Osteoblast (primary cell): ENCODE data around the gene LUZP2. TPM values are rescaled to one million over a fixed set of nuclear protein-coding genes. Genes with fewer than 3 reads are reported as not detected.

Source experiments
- DNase-seq: peaks from one replicate; pipeline ENCODE4 v3.0.0; 2011; ENCODE audit warnings: low spot score, mixed read lengths; ENCODE audit not compliant: insufficient read length; ENCODE audit errors: missing footprints
- H2AFZ ChIP-seq: 2 replicates; pipeline ENCODE4 v1.6.0; 2011; ENCODE audit warnings: mild to moderate bottlenecking, low read length
- H3K27ac ChIP-seq: 2 replicates; pipeline ENCODE4 v1.5.1; 2011; ENCODE audit warnings: mild to moderate bottlenecking, low read depth, low read length, moderate library complexity
- H3K27me3 ChIP-seq: 2 replicates; pipeline ENCODE4 v1.6.0; 2012; ENCODE audit warnings: mild to moderate bottlenecking, control low read depth, inconsistent platforms, low read length, moderate library complexity; ENCODE audit not compliant: insufficient read depth
- H3K36me3 ChIP-seq: 2 replicates; pipeline ENCODE4 v1.5.1; 2011; ENCODE audit warnings: mild to moderate bottlenecking, low read length, control low read depth, moderate library complexity; ENCODE audit not compliant: insufficient read depth
- H3K4me1 ChIP-seq: 2 replicates; pipeline ENCODE4 v1.5.1; 2011; ENCODE audit warnings: mild to moderate bottlenecking, low read length, control low read depth, moderate library complexity; ENCODE audit not compliant: insufficient read depth
- H3K4me2 ChIP-seq: 2 replicates; pipeline ENCODE4 v1.6.0; 2011; ENCODE audit warnings: mild to moderate bottlenecking, low read length; ENCODE audit not compliant: insufficient read depth
- H3K4me3 ChIP-seq: fragments of 200-600 bp; sonication (generic); 3 replicates; pipeline ENCODE4 v1.5.1; 2012; ENCODE audit warnings: mild to moderate bottlenecking, low read length, inconsistent platforms; ENCODE audit not compliant: insufficient read depth
- H3K79me2 ChIP-seq: 2 replicates; pipeline ENCODE4 v1.6.0; 2012; ENCODE audit warnings: mild to moderate bottlenecking, low read length, control low read depth, inconsistent platforms; ENCODE audit not compliant: insufficient read depth
- H3K9me3 ChIP-seq: 2 replicates; pipeline ENCODE4 v1.5.1; 2011; ENCODE audit warnings: low read depth, low read length, control low read depth
- H4K20me1 ChIP-seq: 2 replicates; pipeline ENCODE4 v1.6.0; 2012; ENCODE audit warnings: mild to moderate bottlenecking, low read length, control low read depth; ENCODE audit not compliant: insufficient read depth
- total RNA-seq: library from RNA; depleted of rRNA; stranded (reverse); fragments of >200 nt; gene quantifications from 2 replicates; pipeline ENCODE4 v1.2.3, GENCODE V29; 2012
- TF ChIP-seq, protein P1 (sequence below): IDR thresholded peaks from 2 replicates; pipeline ENCODE4 v1.5.1; 2011; ENCODE audit warnings: mild to moderate bottlenecking, low read depth, low read length, moderate library complexity; ENCODE audit errors: extremely low read depth

Gene LUZP2
- total RNA-seq, 1 donor, result not detected

- Histone ChIP-seq H3K27me3 (no peaks in the 10 kb centered on the region), H4K20me1 (no peaks in the 10 kb centered on the region), H3K4me1 (no peaks in the 10 kb centered on the region), H3K27ac (no peak overlapping the region), H2AFZ (no peak overlapping the region), H3K4me3 (no peak overlapping the region), H3K36me3 (no peaks in the 10 kb centered on the region), H3K79me2 (no peaks in the 10 kb centered on the region), H3K9me3 (no peaks in the 10 kb centered on the region), H3K4me2 (no peak overlapping the region)
- TF ChIP-seq, protein P1, sequence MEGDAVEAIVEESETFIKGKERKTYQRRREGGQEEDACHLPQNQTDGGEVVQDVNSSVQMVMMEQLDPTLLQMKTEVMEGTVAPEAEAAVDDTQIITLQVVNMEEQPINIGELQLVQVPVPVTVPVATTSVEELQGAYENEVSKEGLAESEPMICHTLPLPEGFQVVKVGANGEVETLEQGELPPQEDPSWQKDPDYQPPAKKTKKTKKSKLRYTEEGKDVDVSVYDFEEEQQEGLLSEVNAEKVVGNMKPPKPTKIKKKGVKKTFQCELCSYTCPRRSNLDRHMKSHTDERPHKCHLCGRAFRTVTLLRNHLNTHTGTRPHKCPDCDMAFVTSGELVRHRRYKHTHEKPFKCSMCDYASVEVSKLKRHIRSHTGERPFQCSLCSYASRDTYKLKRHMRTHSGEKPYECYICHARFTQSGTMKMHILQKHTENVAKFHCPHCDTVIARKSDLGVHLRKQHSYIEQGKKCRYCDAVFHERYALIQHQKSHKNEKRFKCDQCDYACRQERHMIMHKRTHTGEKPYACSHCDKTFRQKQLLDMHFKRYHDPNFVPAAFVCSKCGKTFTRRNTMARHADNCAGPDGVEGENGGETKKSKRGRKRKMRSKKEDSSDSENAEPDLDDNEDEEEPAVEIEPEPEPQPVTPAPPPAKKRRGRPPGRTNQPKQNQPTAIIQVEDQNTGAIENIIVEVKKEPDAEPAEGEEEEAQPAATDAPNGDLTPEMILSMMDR, result no peak
- no peak for DNase-seq
Measured at GRCh38 chr11:24748261-24748660, 251.4 kb downstream of the LUZP2 start.

DNA sequence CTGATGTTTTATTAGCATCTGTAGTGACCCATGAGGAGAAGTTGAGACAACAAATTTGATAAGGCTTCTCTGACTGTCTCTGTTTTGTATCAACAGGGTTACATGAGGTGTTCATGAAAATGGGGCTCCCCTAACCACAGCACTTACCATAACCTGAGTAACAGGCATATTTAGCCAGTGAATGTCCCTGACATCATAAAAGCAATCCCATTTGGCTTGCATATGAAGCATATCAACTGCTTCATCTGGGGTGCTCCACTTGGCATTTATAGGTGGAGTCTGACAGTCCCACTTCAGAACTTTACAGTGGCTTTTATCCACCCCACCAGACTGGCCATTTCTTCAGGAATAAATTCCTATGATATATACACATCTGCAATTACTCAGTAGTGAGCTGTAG is 257.6 kb downstream of the LUZP2 start:
- no peak for DNase-seq
- Histone ChIP-seq H2AFZ (no peak overlapping the region), H3K36me3 (no peaks in the 10 kb centered on the region), H4K20me1 (no peaks in the 10 kb centered on the region), H3K4me3 (no peak overlapping the region), H3K27ac (no peak overlapping the region), H3K27me3 (no peaks in the 10 kb centered on the region), H3K4me1 (no peaks in the 10 kb centered on the region), H3K79me2 (no peaks in the 10 kb centered on the region), H3K9me3 (no peaks in the 10 kb centered on the region), H3K4me2 (no peak overlapping the region)
- TF ChIP-seq, protein P1, result no peak

DNA sequence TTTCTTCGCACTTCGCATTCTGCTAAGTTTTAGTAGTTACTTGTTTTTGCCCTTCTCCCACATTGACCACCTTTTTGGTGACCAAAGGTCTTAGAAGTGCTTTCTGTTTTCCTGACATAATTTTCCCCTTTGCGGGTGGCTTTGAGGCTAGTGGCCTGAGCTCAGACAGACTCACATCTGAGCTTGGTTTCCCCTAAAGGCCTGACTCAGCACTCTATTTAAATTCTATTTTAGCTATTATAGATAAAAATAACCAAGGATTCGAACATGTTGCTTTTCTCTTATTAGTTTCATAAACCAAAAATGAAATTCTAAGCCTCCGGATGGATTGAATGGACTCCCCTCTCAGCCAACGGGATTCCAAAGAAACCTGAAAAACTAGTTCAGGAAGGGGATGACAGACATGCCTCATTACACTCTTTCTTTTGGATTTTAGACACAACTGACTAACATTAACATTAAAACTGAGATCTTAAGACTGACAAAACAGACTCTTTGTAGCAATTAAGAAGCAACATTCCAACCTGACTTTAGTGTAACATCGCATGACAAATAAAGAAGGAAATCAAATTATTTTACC is 258.5 kb downstream of the LUZP2 start:
- TF ChIP-seq, protein P1, result no peak
- Histone ChIP-seq H2AFZ (no peak overlapping the region), H3K9me3 (no peaks in the 10 kb centered on the region), H4K20me1 (no peaks in the 10 kb centered on the region), H3K27me3 (no peaks in the 10 kb centered on the region), H3K27ac (no peak overlapping the region), H3K4me3 (no peak overlapping the region), H3K4me2 (no peak overlapping the region), H3K4me1 (no peaks in the 10 kb centered on the region), H3K79me2 (no peaks in the 10 kb centered on the region), H3K36me3 (no peaks in the 10 kb centered on the region)
- DNase-seq, result no peak

- no peak for DNase-seq
- no peaks in the 10 kb centered on the region for H3K4me1 ChIP-seq
- no peak overlapping the region for H3K4me2 ChIP-seq
- H4K20me1 ChIP-seq, result no peaks in the 10 kb centered on the region
- no peak overlapping the region for H3K4me3 ChIP-seq
- H3K27ac ChIP-seq, result no peak overlapping the region
- no peaks in the 10 kb centered on the region for H3K36me3 ChIP-seq
- no peaks in the 10 kb centered on the region for H3K27me3 ChIP-seq
- TF ChIP-seq, protein P1, result no peak
- no peaks in the 10 kb centered on the region for H3K9me3 ChIP-seq
- H3K79me2 ChIP-seq, result no peaks in the 10 kb centered on the region
- no peak overlapping the region for H2AFZ ChIP-seq
Measured at GRCh38 chr11:24759742-24760141, 262.9 kb downstream of the LUZP2 start.
